Endothelial cell of umbilical vein (primary cell): ENCODE results near the gene POLR1D. TPM values are rescaled to one million over a fixed set of nuclear protein-coding genes. Genes with fewer than 3 reads are reported as not detected.

Experiments used
- BruUV-seq: library from RNA; stranded (reverse); fragments of 400-500 nt; replicated peaks from 2 replicates; lab custom pipeline; 2021; lab: Mats Ljungman, UMichigan
- CTCF ChIA-PET: fragments of 300-600, 350-600 bp; sonication (Branson Sonifier 250); formaldehyde crosslinking; loops from one replicate; lab custom pipeline; 2021; ENCODE audit warnings: antibody characterized with exemption, inconsistent platforms; lab: Charles Lee
- POLR2A ChIA-PET: fragments of 300-600, 350-600 bp; sonication (Branson Sonifier 250); formaldehyde crosslinking; loops from one replicate; lab custom pipeline; 2021; ENCODE audit warnings: antibody characterized with exemption, inconsistent platforms; lab: Charles Lee
- DNase-seq: peaks from one replicate; pipeline ENCODE4 v3.0.0-alpha.2; 2011; ENCODE audit warnings: low read depth, low spot score
- FAIRE-seq: peaks from 2 replicates; lab custom pipeline; 2011; peaks lifted over from hg19 to GRCh38; lab: Jason Lieb, UNC
- H2AFZ ChIP-seq: 2 replicates; pipeline ENCODE4 v1.6.0; 2012; ENCODE audit warnings: low read depth, low read length, control low read depth, inconsistent platforms
- H3K27ac ChIP-seq: 2 replicates; pipeline ENCODE4 v1.5.1; 2011; ENCODE audit warnings: low read depth, mild to moderate bottlenecking, control low read depth, low read length, moderate library complexity; ENCODE audit not compliant: insufficient read depth
- H3K27me3 ChIP-seq, 2 experiments: 2 replicates each; pipeline versions ENCODE4 v1.6.0 to v1.6.1; 2011; ENCODE audit warnings: low read length in 2 of 2, mixed read lengths in 1 of 2; ENCODE audit not compliant: control insufficient read depth in 2 of 2, insufficient read depth in 2 of 2
- H3K36me3 ChIP-seq, 2 experiments: 2 replicates in 1 of 2; 3 replicates in 1 of 2; pipeline ENCODE4 v1.5.1; 2011; ENCODE audit warnings: low read length in 2 of 2, mild to moderate bottlenecking in 1 of 2, moderate library complexity in 1 of 2; ENCODE audit not compliant: control insufficient read depth in 2 of 2, insufficient read depth in 2 of 2; ENCODE audit errors: extremely low read depth in 1 of 2
- H3K4me1 ChIP-seq: 3 replicates; pipeline ENCODE4 v1.5.1; 2011; ENCODE audit warnings: mild to moderate bottlenecking, low read length; ENCODE audit not compliant: control insufficient read depth, insufficient read depth; ENCODE audit errors: extremely low read depth
- H3K4me2 ChIP-seq: 2 replicates; pipeline ENCODE4 v1.6.1; 2011; ENCODE audit warnings: low read length, control low read depth, mixed read lengths; ENCODE audit not compliant: insufficient read depth
- H3K4me3 ChIP-seq, 3 experiments: fragments of 200-600 bp in 1 of 3; sonication (generic), shearing (Covaris generic) in 1 of 3; replicated peaks in 1 of 3; 2 replicates each; pipeline ENCODE4 v1.5.1; 2011 to 2016; ENCODE audit warnings: control low read depth in 3 of 3, low read length in 3 of 3, mild to moderate bottlenecking in 2 of 3, inconsistent platforms in 1 of 3, low read depth in 1 of 3, moderate library complexity in 1 of 3; ENCODE audit not compliant: insufficient read depth in 1 of 3
- H3K79me2 ChIP-seq: 2 replicates; pipeline ENCODE4 v1.6.0; 2012; ENCODE audit warnings: low read length, inconsistent platforms; ENCODE audit not compliant: control insufficient read depth, insufficient read depth
- H3K9ac ChIP-seq: replicated peaks from 2 replicates; pipeline ENCODE3; 2011; ENCODE audit warnings: low read length, control low read depth; ENCODE audit not compliant: insufficient read depth; ENCODE audit errors: extremely low read depth
- H3K9me1 ChIP-seq: replicated peaks from 3 replicates; pipeline ENCODE4 v1.6.0; 2011; ENCODE audit warnings: mild to moderate bottlenecking, low read length; ENCODE audit not compliant: control insufficient read depth, insufficient read depth; ENCODE audit errors: extremely low read depth
- H3K9me3 ChIP-seq: replicated peaks from 2 replicates; pipeline ENCODE4 v1.5.1; 2012; ENCODE audit warnings: low read length, inconsistent platforms; ENCODE audit not compliant: control insufficient read depth, insufficient read depth
- H4K20me1 ChIP-seq: replicated peaks from 2 replicates; pipeline ENCODE3; 2011; ENCODE audit warnings: mild to moderate bottlenecking, low read length; ENCODE audit not compliant: control insufficient read depth, insufficient read depth; ENCODE audit errors: extremely low read depth
- CTCF ChIP-seq, 2 donors: IDR thresholded peaks; 1 replicate in 1 of 2; 2 replicates in 1 of 2; pipeline ENCODE4 v1.5.1; 2011; ENCODE audit warnings: low read length in 2 of 2, mild to moderate bottlenecking in 2 of 2, moderate library complexity in 2 of 2, control low read depth in 1 of 2, inconsistent platforms in 1 of 2, low read depth in 1 of 2; ENCODE audit not compliant: insufficient read depth in 1 of 2; ENCODE audit errors: extremely low read depth in 1 of 2
- EZH2 ChIP-seq: IDR thresholded peaks from 2 replicates; pipeline ENCODE4 v1.6.1; 2012; ENCODE audit warnings: borderline replicate concordance, low read depth, mild to moderate bottlenecking, moderate library complexity, low read length, inconsistent platforms; ENCODE audit not compliant: severe bottlenecking
- FOS ChIP-seq: IDR thresholded peaks from 2 replicates; pipeline ENCODE4 v1.6.1; 2011; ENCODE audit warnings: mild to moderate bottlenecking, low read length, moderate library complexity, borderline replicate concordance; ENCODE audit not compliant: insufficient read depth
- GATA2 ChIP-seq: IDR thresholded peaks from 2 replicates; pipeline ENCODE4 v1.7.0; 2011; ENCODE audit warnings: low read depth, mild to moderate bottlenecking, moderate library complexity, mixed read lengths, low read length; ENCODE audit not compliant: insufficient read length, insufficient read depth
- JUN ChIP-seq: IDR thresholded peaks from 2 replicates; pipeline ENCODE4 v1.6.1; 2011; ENCODE audit warnings: borderline replicate concordance, low read depth; ENCODE audit not compliant: insufficient read length, insufficient read depth
- MYC ChIP-seq: IDR thresholded peaks from one replicate; pipeline ENCODE4 v1.6.1; 2011; ENCODE audit warnings: mild to moderate bottlenecking, low read depth, low read length
- POLR2A ChIP-seq: IDR thresholded peaks from 2 replicates; pipeline ENCODE4 v1.6.1; 2012; ENCODE audit warnings: low read depth, mild to moderate bottlenecking, control low read depth, low read length
- POLR2AphosphoS5 ChIP-seq: IDR thresholded peaks from 2 replicates; pipeline ENCODE4 v1.6.1; 2012; ENCODE audit warnings: low read depth, mild to moderate bottlenecking, control low read depth, low read length, moderate library complexity; ENCODE audit not compliant: insufficient read depth
- dilution Hi-C: fragments of 300-500 bp; cut with MboI; formaldehyde crosslinking; loops from one replicate; pipeline ENCODE4 v1.15.0; 2019; ENCODE audit warnings: low sequenced_read_pairs; ENCODE audit not compliant: extremely low pct_ligation_motif_present
- intact Hi-C: fragments of 100-400 bp; cut with micrococcal nuclease; formaldehyde crosslinking; loops from one replicate; pipeline ENCODE4 v1.10.0; 2022
- polyA plus RNA-seq, 4 experiments: library from polyadenylated mRNA; depleted of rRNA in 3 of 4; stranded (reverse) in 3 of 4; unstranded in 1 of 4; fragments of >200 nt; gene quantifications; 2 replicates each; pipeline versions ENCODE4 v1.2.1 to v1.2.3, GENCODE V29; 2011 to 2012; ENCODE audit warnings: missing spikeins in 1 of 4
- total RNA-seq: library from RNA; stranded (reverse); gene quantifications from 2 replicates; pipeline ENCODE4 v1.2.3, GENCODE V29; 2021
- TF ChIP-seq, protein P1 (sequence below): IDR thresholded peaks from 2 replicates; pipeline ENCODE4 v1.6.1; 2011; ENCODE audit not compliant: insufficient read depth, insufficient read length

The POLR1D gene
- total and polyA plus RNA-seq, 2 donors (not counting 3 experiments of a cell fraction or from before 2014, with no cell fraction given) = 90.7 to 111 TPM

DNA sequence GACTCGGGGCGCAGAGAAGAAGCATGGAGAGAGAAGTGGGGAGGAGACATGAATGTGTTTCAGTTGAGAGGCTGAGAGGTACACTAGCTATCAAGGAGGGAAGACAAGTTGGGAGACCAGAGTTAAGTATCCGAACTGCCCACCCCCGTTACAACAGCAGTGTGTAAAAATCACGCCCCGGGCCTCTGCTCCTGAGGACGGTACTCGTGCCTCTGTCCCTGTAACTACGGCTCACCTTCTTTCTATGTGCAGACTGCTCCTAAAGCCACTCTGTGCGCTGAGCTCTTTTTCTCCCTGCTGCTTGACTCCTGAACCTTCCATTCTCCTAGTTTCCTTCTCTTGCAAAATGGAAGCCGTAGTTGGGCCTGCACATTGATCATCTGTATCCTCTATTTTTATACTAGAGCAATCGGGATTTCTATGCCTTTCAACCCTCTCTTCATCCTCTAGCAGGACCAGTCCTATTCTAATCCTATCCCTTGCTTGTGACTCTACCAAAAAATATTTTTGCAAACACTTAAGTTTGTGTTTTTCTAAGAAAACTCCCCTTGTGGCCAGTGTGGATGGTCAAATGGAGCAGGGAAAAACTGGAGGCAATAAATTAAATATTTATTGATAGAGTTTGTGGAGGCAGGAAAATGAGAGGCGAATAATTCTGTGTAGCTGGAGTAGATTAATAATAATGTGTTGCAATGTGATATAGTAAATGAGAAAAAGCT is 569 bp downstream of the POLR1D start:
- peak; percentile 52 for DNase-seq
- TF ChIP-seq EZH2 (no peak), CTCF (IDR thresholded peaks at IDR 0.05; ENCODE audit: extremely low read depth in 1 of 2, insufficient read depth in 1 of 2, low read depth in 1 of 2, low read length in 2 of 2) (peak; percentile 25 to 27)
- Histone ChIP-seq H3K4me3 (peak overlapping the region; percentile 65 to 85 (median 83)), H4K20me1 (peaks cover 5% of the 10 kb centered on the region), H3K36me3 (peaks cover 2 to 4% of the 10 kb centered on the region in 2 experiments), H3K27ac (peak overlapping the region; percentile 64), H3K9me1 (no peaks in the 10 kb centered on the region), H3K79me2 (peaks cover 66% of the 10 kb centered on the region), H3K9ac (peak overlapping the region; percentile 80), H2AFZ (peak overlapping the region; percentile 66), H3K4me2 (peak overlapping the region; percentile 72), H3K4me1 (peaks cover 17% of the 10 kb centered on the region), H3K27me3 (no peaks in the 10 kb centered on the region), H3K9me3 (no peaks in the 10 kb centered on the region)
- intact Hi-C loops = loop anchor here (1.0 to 10.0 kb wide), 5 partner anchors 66 to 205 kb away; partner anchors contain the start of genes GSX1 and MTIF3
- dilution Hi-C loops = no loop called here
- no peak for FAIRE-seq
- ChIA-PET POLR2A (no interaction called here), CTCF (interaction anchor here (0.6 to 6.3 kb wide), 8 partner anchors 17 to 332 kb away, joined by 3 to 45 read pairs (median 4); no protein-coding TSS in a partner anchor)
- TSS peak; percentile 50 for BruUV-seq

GRCh38 chr13:27622881-27623280 is 1.2 kb downstream of the POLR1D start:
- H3K27ac ChIP-seq = no peak overlapping the region
- H3K79me2 ChIP-seq = peaks cover 65% of the 10 kb centered on the region
- H3K9ac ChIP-seq = no peak overlapping the region
- intact Hi-C loops = loop anchor here (1.0 to 10.0 kb wide), 5 partner anchors 67 to 204 kb away; partner anchors contain the start of genes GSX1 and MTIF3
- H3K4me2 ChIP-seq = peak overlapping the region; percentile 72
- ChIA-PET POLR2A (no interaction called here), CTCF (interaction anchor here (0.7 to 6.3 kb wide), 4 partner anchors 16 to 89 kb away, joined by 3 to 45 read pairs (median 4); no protein-coding TSS in a partner anchor)
- H4K20me1 ChIP-seq = peaks cover 5% of the 10 kb centered on the region
- H3K9me3 ChIP-seq = no peaks in the 10 kb centered on the region
- H3K9me1 ChIP-seq = no peaks in the 10 kb centered on the region
- no peak for FAIRE-seq
- no peak for DNase-seq
- no TSS peak for BruUV-seq
- dilution Hi-C loops = no loop called here
- peaks cover 17% of the 10 kb centered on the region for H3K4me1 ChIP-seq
- peaks cover 2 to 4% of the 10 kb centered on the region in 2 experiments for H3K36me3 ChIP-seq
- no peak overlapping the region for H3K4me3 ChIP-seq
- TF ChIP-seq POLR2A (no peak), GATA2 (no peak), FOS (no peak), POLR2AphosphoS5 (no peak), CTCF (IDR thresholded peaks at IDR 0.05; ENCODE audit: extremely low read depth in 1 of 2, insufficient read depth in 1 of 2, low read depth in 1 of 2, low read length in 2 of 2) (no peak), EZH2 (no peak), MYC (no peak), JUN (no peak)
- TF ChIP-seq, protein P1, sequence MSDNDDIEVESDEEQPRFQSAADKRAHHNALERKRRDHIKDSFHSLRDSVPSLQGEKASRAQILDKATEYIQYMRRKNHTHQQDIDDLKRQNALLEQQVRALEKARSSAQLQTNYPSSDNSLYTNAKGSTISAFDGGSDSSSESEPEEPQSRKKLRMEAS = no peak
- no peaks in the 10 kb centered on the region for H3K27me3 ChIP-seq
- H2AFZ ChIP-seq = no peak overlapping the region
